ENCODE data around the gene COQ6. TPM values are rescaled to one million over a fixed set of nuclear protein-coding genes. Genes with fewer than 3 reads are reported as not detected.

The COQ6 gene
- total RNA-seq, 4 donors from 2014 or later = 20.9 to 42.7 (median 38.7) TPM

- WGBS, 2 donors = 90 to 91% methylated on average over 17 of the region's 17 CpGs
- no peak for TF ChIP-seq CTCF (IDR thresholded peaks at IDR 0.05)
- TF ChIP-seq POLR2A (IDR thresholded peaks at IDR 0.05) = no peak
- intact Hi-C loops (cut with DNase I; ENCODE audit: low total_unique reads) = no loop called here
- peak in 1 of 2 donors; percentile 71 for DNase-seq (ENCODE audit: low spot score in 2 of 2)
- H3K4me3 ChIP-seq (ENCODE audit: low read depth, poor library complexity, severe bottlenecking) = no peak overlapping the region
These were observed 5.5 kb upstream of the COQ6 start for GRCh38 chr14:73944432-73945158.

DNA sequence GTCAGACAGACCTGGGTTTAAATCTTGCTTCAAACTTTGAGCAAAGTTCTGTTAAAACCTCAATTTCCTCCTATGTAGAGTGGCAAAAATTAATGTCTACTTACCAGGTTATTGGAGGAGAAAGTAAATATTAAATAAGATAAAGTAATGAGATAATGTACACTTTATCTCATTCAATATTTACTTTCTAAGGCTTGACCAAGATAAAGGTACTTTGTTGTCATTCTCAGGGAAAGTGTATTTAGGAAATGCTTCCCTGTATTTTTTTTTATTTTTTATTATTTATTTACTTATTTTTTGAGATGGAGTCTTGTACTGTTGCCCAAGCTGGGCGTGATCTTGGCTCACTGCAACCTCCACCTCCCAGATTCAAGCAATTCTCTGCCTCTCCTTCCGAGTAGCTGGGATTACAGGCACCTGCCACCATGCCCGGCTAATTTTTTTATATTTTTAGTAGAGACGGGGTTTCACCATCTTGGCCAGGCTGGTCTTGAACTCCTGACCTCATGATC is 4.9 kb upstream of the COQ6 start:
- intact Hi-C loops (cut with DNase I; ENCODE audit: low total_unique reads) = no loop called here
- TF ChIP-seq POLR2A (IDR thresholded peaks at IDR 0.05) (no peak), CTCF (IDR thresholded peaks at IDR 0.05) (no peak)
- 59 to 83% methylated on average over 4 of the region's 4 CpGs for WGBS, 2 donors
- DNase-seq (ENCODE audit: low spot score in 2 of 2) = peak in 1 of 2 donors; percentile 54
- H3K4me3 ChIP-seq (ENCODE audit: low read depth, poor library complexity, severe bottlenecking) = no peak overlapping the region

DNA sequence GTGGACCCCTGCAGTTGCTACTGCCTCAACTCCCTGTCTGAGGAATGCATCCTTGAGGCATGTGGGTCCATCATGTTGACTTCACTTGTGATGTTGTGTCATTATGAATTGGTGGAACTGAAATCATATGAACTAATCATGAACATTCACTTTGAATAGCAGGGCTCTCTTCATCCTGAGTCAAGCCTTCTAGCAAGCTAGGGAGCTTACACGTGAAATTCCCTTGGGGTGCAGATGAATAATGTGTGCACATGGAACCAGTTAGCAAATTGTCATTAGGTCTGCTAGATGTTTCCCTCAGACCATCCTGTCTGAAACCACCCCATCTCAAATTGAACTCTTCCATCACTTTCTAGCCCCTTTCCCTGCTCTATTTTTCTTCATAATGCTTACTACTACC is 3.6 kb downstream of the COQ6 start:
- intact Hi-C loops (cut with DNase I; ENCODE audit: low total_unique reads) = no loop called here
- peak in 1 of 2 donors; percentile 8 for DNase-seq (ENCODE audit: low spot score in 2 of 2)
- WGBS, 2 donors = 53 to 60% methylated on average over 1 of the region's 1 CpG
- no peak for TF ChIP-seq CTCF (IDR thresholded peaks at IDR 0.05)
- TF ChIP-seq POLR2A (IDR thresholded peaks at IDR 0.05) = no peak
- no peak overlapping the region for H3K4me3 ChIP-seq (ENCODE audit: low read depth, poor library complexity, severe bottlenecking)

DNA sequence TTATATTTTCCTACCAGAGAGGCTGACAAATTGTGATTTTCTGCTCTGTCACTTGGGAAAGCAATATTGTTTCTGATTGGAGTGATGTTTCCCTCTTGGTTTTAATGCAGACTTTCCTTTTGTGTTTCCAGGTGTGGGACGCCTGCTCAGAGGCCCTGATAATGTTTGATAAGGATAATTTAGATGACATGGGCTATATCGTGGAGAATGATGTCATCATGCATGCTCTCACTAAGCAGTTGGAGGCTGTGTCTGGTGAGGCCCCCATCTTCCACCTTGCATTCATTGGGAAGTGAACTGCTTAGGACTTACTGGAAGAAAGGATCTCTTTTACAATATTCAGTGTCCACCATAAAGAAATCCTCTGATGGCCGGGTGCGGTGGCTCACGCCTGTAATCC is 5.6 kb downstream of the COQ6 start:
- TF ChIP-seq CTCF (IDR thresholded peaks at IDR 0.05) (no peak), POLR2A (IDR thresholded peaks at IDR 0.05) (no peak)
- no peak overlapping the region for H3K4me3 ChIP-seq (ENCODE audit: low read depth, poor library complexity, severe bottlenecking)
- intact Hi-C loops (cut with DNase I; ENCODE audit: low total_unique reads) = no loop called here
- 82 to 89% methylated on average over 5 of the region's 5 CpGs for WGBS, 2 donors
- no peak for DNase-seq (ENCODE audit: low spot score in 2 of 2)

- TF ChIP-seq POLR2A (IDR thresholded peaks at IDR 0.05) = no peak
- no peak for TF ChIP-seq CTCF (IDR thresholded peaks at IDR 0.05)
- DNase-seq (ENCODE audit: low spot score in 2 of 2) = no peak
- intact Hi-C loops (cut with DNase I; ENCODE audit: low total_unique reads) = no loop called here
- no peak overlapping the region for H3K4me3 ChIP-seq (ENCODE audit: low read depth, poor library complexity, severe bottlenecking)
These were observed 8.5 kb downstream of the COQ6 start for GRCh38 chr14:73958591-73958990.

GRCh38 chr14:73961192-73961591 is 11.1 kb downstream of the COQ6 start:
- TF ChIP-seq CTCF (IDR thresholded peaks at IDR 0.05) = no peak
- no peak for TF ChIP-seq POLR2A (IDR thresholded peaks at IDR 0.05)
- 92% methylated on average over 12 of the region's 12 CpGs for WGBS, 2 donors

More at GRCh38 chr14:73961192-73961591, 11.1 kb downstream of the COQ6 start:
- H3K4me3 ChIP-seq (ENCODE audit: low read depth, poor library complexity, severe bottlenecking) = no peak overlapping the region
- intact Hi-C loops (cut with DNase I; ENCODE audit: low total_unique reads) = no loop called here
- DNase-seq (ENCODE audit: low spot score in 2 of 2) = no peak

Data from lower leg skin (tissue), 4 donors.